HG02642 (cell line): ENCODE measurements around the gene STAU1.
"Not testable (repeated sequence)": the region's sequence is repeated elsewhere in the genome, so short reads cannot be mapped to it uniquely, and the experiment has no call there.

Experiments used
- ATAC-seq: cut with Tn5 transposase; IDR thresholded peaks from one replicate; pipeline ENCODE4 v1.9.1; 2021; ENCODE audit warnings: mild to moderate bottlenecking; ENCODE audit not compliant: unreplicated experiment, poor library complexity

Gene STAU1

GRCh38 chr20:49207076-49207475 is 18.9 kb upstream of the STAU1 start:
- ATAC-seq: no peak

DNA sequence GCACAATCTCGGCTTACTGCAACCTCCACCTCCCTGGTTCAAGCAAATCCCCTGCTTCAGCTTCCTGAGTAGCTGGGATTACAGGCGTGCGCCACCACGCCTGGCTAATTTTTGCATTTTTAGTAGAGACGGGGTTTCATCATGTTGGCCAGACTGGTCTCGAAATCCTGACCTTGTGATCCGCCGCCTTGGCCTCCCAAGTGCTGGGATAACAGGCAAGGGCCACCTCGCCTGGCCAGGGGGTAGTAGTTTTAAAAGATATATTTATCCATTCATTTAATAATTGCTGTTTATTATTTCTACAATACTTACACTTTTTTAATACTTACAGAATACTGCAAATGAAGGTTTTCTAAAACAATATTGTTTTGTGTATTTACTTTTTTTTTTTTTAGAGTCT is 15.6 kb upstream of the STAU1 start:
- ATAC-seq: no peak

- ATAC-seq: no peak
Measured at GRCh38 chr20:49203011-49203410, 14.9 kb upstream of the STAU1 start.

GRCh38 chr20:49199729-49200293 is 11.7 kb upstream of the STAU1 start:
- no peak for ATAC-seq

- ATAC-seq: not testable (repeated sequence)
Measured at GRCh38 chr20:49192944-49193518, 4.9 kb upstream of the STAU1 start.

GRCh38 chr20:49187330-49187850 is 744 bp downstream of the STAU1 start:
- peak; percentile 6 for ATAC-seq

DNA sequence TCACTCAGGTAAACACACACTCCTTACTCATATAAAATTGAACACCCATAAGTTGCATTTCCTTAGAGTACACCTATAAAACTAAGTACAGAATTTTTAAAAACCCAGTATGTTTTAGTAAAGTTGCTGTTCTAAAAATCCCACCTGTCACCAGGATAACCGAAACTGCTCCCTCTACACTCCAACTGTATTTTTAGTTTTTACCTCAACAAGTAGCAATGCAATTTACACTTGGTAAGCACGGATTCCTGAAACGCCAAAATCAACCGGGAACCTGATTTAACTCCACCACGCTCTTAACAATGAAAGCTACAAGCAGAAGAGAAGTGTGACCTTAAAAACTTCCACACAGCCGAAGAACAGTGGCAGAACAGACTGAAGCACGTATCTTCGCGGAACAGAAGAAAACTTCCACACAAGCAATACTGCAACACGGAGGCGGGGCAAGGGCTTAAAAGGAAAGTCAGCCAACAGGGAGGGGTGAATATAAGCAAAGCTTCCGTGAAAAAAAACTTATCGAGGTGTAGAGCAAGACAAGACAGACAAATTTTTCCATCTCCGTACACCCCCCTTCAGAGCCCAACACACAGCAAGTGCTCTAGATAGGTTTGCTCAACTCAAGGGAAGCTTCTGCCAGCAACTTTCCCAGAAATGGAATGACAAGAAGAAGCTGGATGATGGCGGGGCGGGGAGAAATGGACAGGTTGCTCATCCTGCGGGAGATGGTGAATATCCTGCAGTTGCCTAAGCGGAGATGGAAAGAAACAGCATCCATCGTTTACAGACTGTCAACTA is 1.4 kb downstream of the STAU1 start:
- no peak for ATAC-seq

DNA sequence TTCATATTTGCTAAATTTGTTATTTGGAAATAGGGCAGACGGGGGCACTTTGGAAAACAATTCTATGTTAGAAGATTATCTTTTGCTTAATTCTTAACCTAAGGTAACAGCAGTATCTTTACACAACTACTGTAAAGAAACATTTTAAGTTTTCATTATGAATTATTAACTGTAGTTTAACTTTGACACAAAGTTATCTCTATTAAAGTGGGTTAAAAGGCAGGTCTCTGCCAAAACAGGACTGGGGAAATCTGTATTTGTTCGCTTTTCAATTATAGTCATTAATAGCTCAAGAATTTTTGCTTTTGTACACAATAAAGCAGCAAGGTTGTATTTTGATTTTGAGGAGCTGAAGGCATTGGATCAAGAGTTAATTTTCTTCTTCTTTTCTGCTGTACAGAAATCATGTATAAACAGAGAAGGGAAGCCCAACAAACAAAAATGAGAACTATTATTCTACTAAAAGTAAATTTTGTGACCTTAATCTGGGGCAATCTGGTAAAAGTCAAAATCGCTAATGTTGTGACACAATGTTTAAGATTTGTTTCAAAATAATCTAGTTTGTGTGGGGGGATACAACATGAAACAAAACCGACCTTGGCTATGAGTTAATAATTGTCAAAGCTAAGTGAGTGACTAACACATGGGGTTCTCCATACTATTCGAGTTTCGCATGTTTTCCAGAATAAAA is 2.9 kb downstream of the STAU1 start:
- no peak for ATAC-seq

DNA sequence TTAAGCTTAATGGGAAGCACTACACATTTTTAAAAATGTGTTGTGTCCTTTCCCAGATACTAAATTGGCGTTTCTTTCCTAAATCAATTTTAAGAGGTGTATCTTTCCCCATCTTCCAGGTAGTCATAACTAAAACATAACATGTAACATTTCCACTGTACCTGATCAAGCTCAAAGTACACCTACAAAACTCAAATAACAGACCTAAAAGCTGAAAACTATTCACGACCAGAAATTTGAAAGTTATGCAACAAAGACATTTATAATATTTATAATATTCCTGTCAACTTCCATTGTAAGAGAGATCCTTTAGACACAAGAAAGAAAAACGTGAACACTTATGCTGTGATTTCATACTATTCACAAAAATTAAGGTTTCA is 3.5 kb downstream of the STAU1 start:
- ATAC-seq: no peak

DNA sequence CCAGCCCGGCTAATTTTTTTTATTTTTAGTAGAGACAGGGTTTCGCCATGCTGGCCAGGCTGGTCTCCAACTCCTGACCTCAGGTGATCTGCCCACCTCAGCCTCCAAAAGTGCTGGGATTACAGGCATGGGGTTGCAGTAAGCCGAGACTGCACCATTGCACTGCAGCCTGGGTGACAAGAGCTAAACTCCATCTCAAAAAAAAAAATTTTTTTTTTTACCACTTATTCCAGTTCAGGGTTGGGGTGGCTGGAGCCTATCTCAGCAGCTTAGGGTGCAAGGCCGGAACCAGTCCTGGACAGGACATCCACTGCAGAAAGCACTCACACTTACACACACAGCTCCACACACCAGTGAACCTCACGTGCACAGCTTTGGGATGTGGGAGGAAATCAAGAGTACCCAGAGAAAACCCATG is 4.0 kb downstream of the STAU1 start:
- not testable (repeated sequence) for ATAC-seq

GRCh38 chr20:49183444-49183843 is 4.7 kb downstream of the STAU1 start:
- no peak for ATAC-seq

- no peak for ATAC-seq
Measured at GRCh38 chr20:49181265-49181877, 6.8 kb downstream of the STAU1 start.

GRCh38 chr20:49179368-49180277 is 8.5 kb downstream of the STAU1 start:
- no peak for ATAC-seq

- no peak for ATAC-seq
Measured at GRCh38 chr20:49174183-49174582, 14.0 kb downstream of the STAU1 start.

DNA sequence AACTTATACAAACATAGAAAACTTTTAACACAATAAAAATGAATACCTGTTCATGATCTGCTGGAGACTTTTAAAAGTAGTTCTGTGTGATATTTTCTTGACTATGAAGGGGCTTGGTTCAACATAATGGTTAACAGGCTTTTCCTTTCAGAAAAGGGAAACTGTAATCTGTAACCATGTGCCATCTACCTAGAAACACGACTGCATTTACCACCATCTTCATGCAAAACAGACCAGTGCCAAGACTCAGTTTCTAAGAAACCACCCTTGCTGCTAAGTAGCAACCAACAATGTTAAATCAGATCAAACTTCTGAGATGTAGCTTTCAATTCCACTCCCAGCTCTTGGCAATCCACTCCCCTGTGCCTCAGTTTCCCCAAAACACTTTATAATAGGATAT is 15.7 kb downstream of the STAU1 start:
- ATAC-seq: no peak

DNA sequence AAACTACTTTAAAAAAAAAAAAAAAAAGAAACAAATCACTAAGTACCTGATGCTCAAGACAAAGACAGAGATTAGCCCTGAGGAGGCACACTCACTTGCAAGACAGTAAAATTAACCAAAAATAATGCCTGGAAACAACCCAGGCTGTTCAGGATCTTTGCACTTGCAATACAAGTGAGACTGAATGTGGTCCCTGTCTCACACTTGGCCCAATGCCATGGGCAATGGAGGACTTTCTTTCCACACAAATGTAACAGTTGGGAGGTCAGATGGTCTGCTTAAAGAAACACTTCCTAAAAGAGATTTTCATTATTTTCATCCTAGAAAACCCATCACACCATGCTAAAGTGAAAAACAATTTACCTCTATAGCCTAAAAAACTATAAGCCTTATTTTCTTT is 16.2 kb downstream of the STAU1 start:
- no peak for ATAC-seq

GRCh38 chr20:49170714-49171113 is 17.4 kb downstream of the STAU1 start:
- no peak for ATAC-seq

GRCh38 chr20:49169547-49169946 is 18.6 kb downstream of the STAU1 start:
- ATAC-seq: no peak

GRCh38 chr20:49168864-49169263 is 19.3 kb downstream of the STAU1 start:
- not testable (repeated sequence) for ATAC-seq
